K562 (cell line): Measurements from ENCODE around the gene CHMP5.

Source experiments
- ADNP ChIP-seq: fragments of 200-800 bp; sonication (Bioruptor generic); IDR thresholded peaks from 2 replicates; pipeline ENCODE4 v1.6.1; 2016; ENCODE audit warnings: missing genetic modification characterization, missing compliant biosample characterization
- ATF3 ChIP-seq, 2 experiments: fragments of 450-650 bp in 1 of 2; sonication (generic) in 1 of 2; formaldehyde crosslinking in 1 of 2; IDR thresholded peaks in 1 of 2; conservative IDR thresholded peaks in 1 of 2; 2 replicates each; pipeline versions ENCODE4 v1.6.1 to v1.8.1; 2016 to 2023; ENCODE audit warnings: mild to moderate bottlenecking in 2 of 2, moderate library complexity in 2 of 2, inconsistent platforms in 1 of 2, missing genetic modification reagents in 1 of 2
- CTCF ChIP-seq, 3 experiments: IDR thresholded peaks in 2 of 3; conservative IDR thresholded peaks in 1 of 3; 2 replicates each; pipeline ENCODE4 v1.5.1; 2011 to 2012; ENCODE audit warnings: low read length in 3 of 3, mild to moderate bottlenecking in 3 of 3, control low read depth in 2 of 3, improper control_type of control experiment in 1 of 3, inconsistent platforms in 1 of 3, low read depth in 1 of 3, mixed read lengths in 1 of 3, moderate library complexity in 1 of 3; ENCODE audit not compliant: insufficient read depth in 2 of 3
- DPF2 ChIP-seq: fragments of 450-650 bp; IDR thresholded peaks from 2 replicates; pipeline ENCODE4 v1.6.1; 2016
- GABPA ChIP-seq: fragments of 200-800 bp; sonication (Bioruptor generic); conservative IDR thresholded peaks from 2 replicates; pipeline ENCODE4 v1.6.1; 2016; ENCODE audit warnings: low read depth, missing genetic modification characterization, missing compliant biosample characterization
- NELFE ChIP-seq: IDR thresholded peaks from 2 replicates; pipeline ENCODE4 v1.6.1; 2011; ENCODE audit warnings: mild to moderate bottlenecking; ENCODE audit not compliant: insufficient read depth, insufficient read length
- PYGO2 ChIP-seq: fragments of 450-650 bp; IDR thresholded peaks from 2 replicates; pipeline ENCODE4 v1.6.1; 2016; ENCODE audit warnings: mild to moderate bottlenecking, missing genetic modification characterization, moderate library complexity, missing compliant biosample characterization
- ZC3H11A ChIP-seq: IDR thresholded peaks from 2 replicates; pipeline ENCODE4 v1.6.1; 2012; ENCODE audit warnings: low read depth, low read length, improper control_type of control experiment
- ZFP1 ChIP-seq: fragments of 450-650 bp; formaldehyde crosslinking; IDR thresholded peaks from 2 replicates; pipeline ENCODE4 v1.4.0; 2020; ENCODE audit warnings: mild to moderate bottlenecking, mixed read lengths

DNA sequence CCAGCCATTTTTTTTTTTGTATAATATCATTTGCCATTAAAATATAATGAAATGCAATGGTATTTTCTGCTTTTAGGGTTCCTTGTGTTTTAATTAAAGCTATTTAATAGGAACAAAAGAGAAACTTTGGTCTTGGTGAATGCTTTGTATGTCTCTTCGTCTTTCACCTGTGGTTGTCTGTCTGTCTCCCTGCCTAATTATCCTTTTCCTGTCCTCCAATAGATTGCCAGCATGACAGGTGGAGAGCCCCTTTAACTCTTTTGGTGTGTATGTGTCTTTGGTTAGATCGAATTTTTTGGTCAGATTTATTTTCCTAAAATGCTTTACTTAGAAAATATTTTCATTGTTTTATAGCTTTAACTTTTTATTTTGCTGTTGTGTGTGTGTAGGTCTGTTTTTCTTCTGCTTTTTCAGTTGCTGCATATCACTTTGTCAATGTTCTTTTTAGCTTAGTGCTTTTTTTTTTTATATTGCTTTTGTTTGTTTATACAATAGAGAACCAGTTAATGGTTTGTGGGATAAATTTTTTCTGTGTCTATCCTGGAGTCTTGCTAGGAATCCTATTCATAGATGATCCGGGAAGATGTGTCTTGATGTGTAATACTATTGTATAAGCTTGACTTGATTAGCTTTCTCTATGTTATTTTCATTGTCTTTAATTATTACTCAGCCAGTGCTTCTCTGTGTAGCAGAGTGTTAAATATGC is 8.6 kb downstream of the CHMP5 start:
- TF ChIP-seq ZFP1 (CRISPR knock-in tag) (no peak), GABPA (no peak), ATF3 (IDR thresholded peaks at IDR 0.05) (no peak), ATF3 (CRISPR knock-in tag; conservative IDR thresholded peaks at IDR 0.05) (no peak), ZC3H11A (no peak), ADNP (tag) (no peak), NELFE (no peak), DPF2 (no peak), PYGO2 (tag) (no peak), CTCF (IDR thresholded peaks at IDR 0.05 in 2 of 3, conservative IDR thresholded peaks at IDR 0.05 in 1 of 3; ENCODE audit: insufficient read depth in 2 of 3, low read depth in 1 of 3, low read length in 3 of 3) (no peak)
